Measurements from ENCODE around the gene AKAP17A. TPM values are rescaled to one million over a fixed set of nuclear protein-coding genes. Genes with fewer than 3 reads are reported as not detected.
"Not testable (repeated sequence)": the region's sequence is repeated elsewhere in the genome, so short reads cannot be mapped to it uniquely, and the experiment has no call there.

The AKAP17A gene
- total and polyA plus RNA-seq, 10 donors: 36.6 to 88.9 (median 70.0) TPM

- no peak overlapping the region for H3K27ac ChIP-seq
- H3K4me3 ChIP-seq: no peak overlapping the region
- no peak for DNase-seq
- 85 to 91% (median 87%) methylated on average over 5 of the region's 5 CpGs for WGBS, 5 donors
- TF ChIP-seq POLR2AphosphoS5 (IDR thresholded peaks at IDR 0.05) (no peak), CTCF (IDR thresholded peaks at IDR 0.05 in 8 of 11, conservative IDR thresholded peaks at IDR 0.05 in 3 of 11) (no peak), POLR2A (IDR thresholded peaks at IDR 0.05) (no peak)
- intact Hi-C loops (cut with DNase I; ENCODE audit: low total_unique reads): no loop called here
- no peaks in the 10 kb centered on the region for H3K27me3 ChIP-seq (replicated peaks in 1 of 7)
- H3K9me3 ChIP-seq: no peaks in the 10 kb centered on the region
- no peaks in the 10 kb centered on the region for H3K4me1 ChIP-seq
- H3K36me3 ChIP-seq: no peaks in the 10 kb centered on the region
Measured at GRCh38 chrX:1612641-1613286, 21.4 kb downstream of the AKAP17A start.

DNA sequence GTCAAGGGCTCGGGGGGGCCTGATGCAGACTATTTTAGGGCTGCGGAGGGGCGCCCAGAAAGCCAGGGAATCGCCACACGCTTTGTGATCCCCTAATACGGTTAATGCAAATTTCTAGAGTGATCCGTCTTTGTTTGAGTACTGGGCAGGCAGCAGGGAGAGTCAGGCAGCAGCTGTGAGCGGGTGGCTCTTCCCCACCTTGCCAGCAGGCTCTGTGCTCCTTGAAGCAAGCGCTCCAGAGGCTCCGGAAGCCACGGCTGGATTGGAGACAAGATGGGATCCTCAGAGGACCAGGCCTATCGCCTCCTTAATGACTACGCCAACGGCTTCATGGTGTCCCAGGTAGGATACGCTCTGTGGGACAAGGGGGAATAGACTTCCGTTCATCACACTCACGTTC, 23.5 kb downstream of the AKAP17A start, which contains the start of gene ASMT:
Gene ASMT, plus strand, starts transcription at position 133 of the 400 bp plus-strand sequence. Its CDS starts 141 bp downstream, at position 274.
- intact Hi-C loops (cut with DNase I; ENCODE audit: low total_unique reads): no loop called here
- Histone ChIP-seq H3K4me3 (no peak within 1 kb of the TSS), H3K27ac (no peak within 1 kb of the TSS), H3K27me3 (replicated peaks in 1 of 7) (no peaks in the 10 kb centered on the region), H3K36me3 (no peaks in the 10 kb centered on the region), H3K4me1 (no peaks in the 10 kb centered on the region), H3K9me3 (no peaks in the 10 kb centered on the region)
- WGBS, 5 donors: 74 to 88% (median 78%) methylated on average over 17 of the region's 17 CpGs
- no peak for DNase-seq
- TF ChIP-seq POLR2A (IDR thresholded peaks at IDR 0.05) (no peak), POLR2AphosphoS5 (IDR thresholded peaks at IDR 0.05) (no peak), CTCF (IDR thresholded peaks at IDR 0.05 in 8 of 11, conservative IDR thresholded peaks at IDR 0.05 in 3 of 11) (no peak)

- no peak for TF ChIP-seq CTCF (IDR thresholded peaks at IDR 0.05 in 8 of 11, conservative IDR thresholded peaks at IDR 0.05 in 3 of 11)
- TF ChIP-seq POLR2A (IDR thresholded peaks at IDR 0.05): no peak
- TF ChIP-seq POLR2AphosphoS5 (IDR thresholded peaks at IDR 0.05): no peak
- Histone ChIP-seq H3K36me3 (no peaks in the 10 kb centered on the region), H3K9me3 (no peaks in the 10 kb centered on the region), H3K27me3 (replicated peaks in 1 of 7) (peaks cover 0 to 5% (median 0%) of the 10 kb centered on the region in 7 donors), H3K27ac (no peak overlapping the region), H3K4me3 (no peak overlapping the region), H3K4me1 (peaks cover 0 to 22% (median 8%) of the 10 kb centered on the region in 6 donors)
- no peak for DNase-seq
- intact Hi-C loops (cut with DNase I; ENCODE audit: low total_unique reads): no loop called here
- 78 to 85% (median 81%) methylated on average over 4 of the region's 4 CpGs for WGBS, 5 donors
Measured at GRCh38 chrX:1618689-1619088, 27.3 kb downstream of the AKAP17A start.

- TF ChIP-seq CTCF (IDR thresholded peaks at IDR 0.05 in 8 of 11, conservative IDR thresholded peaks at IDR 0.05 in 3 of 11) (no peak), POLR2AphosphoS5 (IDR thresholded peaks at IDR 0.05) (no peak), POLR2A (IDR thresholded peaks at IDR 0.05) (no peak)
- intact Hi-C loops (cut with DNase I; ENCODE audit: low total_unique reads): no loop called here
- no peaks in the 10 kb centered on the region for H3K36me3 ChIP-seq
- no peaks in the 10 kb centered on the region for H3K9me3 ChIP-seq
- H3K4me1 ChIP-seq: peaks cover 0 to 22% (median 8%) of the 10 kb centered on the region in 6 donors
- H3K27ac ChIP-seq: no peak overlapping the region
- H3K4me3 ChIP-seq: no peak overlapping the region
- 64 to 74% (median 69%) methylated on average over 18 to 21 of the region's 21 CpGs for whole genome bisulfite sequencing, 5 donors
- peaks cover 0 to 12% (median 0%) of the 10 kb centered on the region in 7 donors for H3K27me3 ChIP-seq (replicated peaks in 1 of 7)
- DNase-seq: no peak
Measured at GRCh38 chrX:1623691-1624090, 32.3 kb downstream of the AKAP17A start.

GRCh38 chrX:1624158-1624860, 32.9 kb downstream of the AKAP17A start:
- H3K9me3 ChIP-seq; H3K27ac ChIP-seq; intact Hi-C loops (cut with DNase I; ENCODE audit: low total_unique reads); H3K36me3 ChIP-seq; H3K4me3 ChIP-seq; DNase-seq: not testable (repeated sequence)
- Histone ChIP-seq H3K4me1 (peaks cover 0 to 22% (median 8%) of the 10 kb centered on the region in 6 donors), H3K27me3 (replicated peaks in 1 of 7) (peaks cover 0 to 12% (median 0%) of the 10 kb centered on the region in 7 donors)
- 77 to 86% (median 82%) methylated on average over 12 to 14 of the region's 14 CpGs for WGBS, 5 donors

- intact Hi-C loops (cut with DNase I; ENCODE audit: low total_unique reads); DNase-seq: not testable (repeated sequence)
Measured at GRCh38 chrX:1624861-1625215, 33.4 kb downstream of the AKAP17A start.

More at GRCh38 chrX:1624861-1625215, 33.4 kb downstream of the AKAP17A start:
- WGBS, 5 donors: 82 to 90% (median 88%) methylated on average over 6 to 7 of the region's 7 CpGs
- peaks cover 0 to 12% (median 0%) of the 10 kb centered on the region in 7 donors for H3K27me3 ChIP-seq (replicated peaks in 1 of 7)
- not testable (repeated sequence) for H3K36me3 ChIP-seq, H3K4me3 ChIP-seq, H3K27ac ChIP-seq, H3K9me3 ChIP-seq
- peaks cover 0 to 22% (median 8%) of the 10 kb centered on the region in 6 donors for H3K4me1 ChIP-seq
